GM21390 (cell line): ENCODE results near the gene MON1B.
"Not testable (repeated sequence)": the region's sequence is repeated elsewhere in the genome, so short reads cannot be mapped to it uniquely, and the experiment has no call there.

Experiments
- ATAC-seq: cut with Tn5 transposase; IDR thresholded peaks from one replicate; pipeline ENCODE4 v1.9.1; 2021; ENCODE audit not compliant: unreplicated experiment

Gene MON1B

GRCh38 chr16:77238593-77238992, 47.6 kb downstream of the MON1B start:
- ATAC-seq = no peak

- not testable (repeated sequence) for ATAC-seq
Measured at GRCh38 chr16:77242471-77242870, 51.5 kb downstream of the MON1B start.

DNA sequence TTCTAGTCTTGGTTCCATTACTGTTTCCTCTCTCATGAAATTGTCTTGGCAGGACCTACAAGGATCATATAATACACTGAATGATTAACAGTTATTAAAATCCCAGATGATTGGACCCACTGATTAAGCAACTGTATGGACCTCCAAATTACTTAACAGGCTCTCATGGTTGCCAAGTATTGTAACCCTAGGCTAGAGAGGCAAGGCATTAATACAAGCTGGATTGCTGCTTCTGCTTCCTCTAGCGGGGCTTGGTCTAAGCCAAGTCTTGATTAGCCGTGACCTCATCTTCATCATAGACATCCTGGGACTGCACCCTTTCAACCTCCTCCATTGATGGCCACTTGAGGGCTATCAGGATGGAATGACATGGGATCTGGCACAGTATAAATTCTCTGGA, 55.2 kb downstream of the MON1B start:
- no peak for ATAC-seq

GRCh38 chr16:77250400-77250799, 59.4 kb downstream of the MON1B start:
- no peak for ATAC-seq
